Lung (tissue), 12 donors: ENCODE measurements around the gene ETFA. TPM values are rescaled to one million over a fixed set of nuclear protein-coding genes. Genes with fewer than 3 reads are reported as not detected.
A peak's percentile ranks its signal among the peaks of the same experiment; 100 is the strongest.
"Not testable (repeated sequence)": the region's sequence is repeated elsewhere in the genome, so short reads cannot be mapped to it uniquely, and the experiment has no call there.

ENCODE experiments used
- ATAC-seq: fragments of 200-7000 bp; cut with Tn5 transposase; one replicate; pipeline ENCODE4 v1.9.1; 2020; ENCODE audit warnings: moderate number of reproducible peaks; ENCODE audit not compliant: insufficient read depth, low FRiP score
- DNase-seq, 3 donors: peaks; one replicate each; pipeline ENCODE4 v3.0.0-alpha.2; 2013 to 2017
- H3K27ac ChIP-seq, 2 donors: one replicate each; pipeline ENCODE4 v1.5.1; 2013; ENCODE audit warnings: mild to moderate bottlenecking in 2 of 2, moderate library complexity in 2 of 2, control low read depth in 1 of 2, inconsistent platforms in 1 of 2, low read depth in 1 of 2, low read length in 1 of 2
- H3K27me3 ChIP-seq, 3 donors: one replicate each; pipeline ENCODE4 v1.5.1; 2013; ENCODE audit warnings: low read length in 2 of 3; ENCODE audit not compliant: control insufficient read depth in 3 of 3, insufficient read depth in 3 of 3
- H3K36me3 ChIP-seq, 4 donors: one replicate each; pipeline ENCODE4 v1.5.1; 2013; ENCODE audit warnings: low read length in 4 of 4, mild to moderate bottlenecking in 1 of 4, moderate library complexity in 1 of 4; ENCODE audit not compliant: control insufficient read depth in 4 of 4, insufficient read depth in 4 of 4
- H3K4me1 ChIP-seq, 5 donors: one replicate each; pipeline ENCODE4 v1.5.1; 2013; ENCODE audit warnings: low read length in 5 of 5, mild to moderate bottlenecking in 2 of 5, moderate library complexity in 1 of 5; ENCODE audit not compliant: control insufficient read depth in 5 of 5, insufficient read depth in 5 of 5
- H3K4me3 ChIP-seq: one replicate; pipeline ENCODE4 v1.5.1; 2013; ENCODE audit warnings: mild to moderate bottlenecking, control low read depth, moderate library complexity
- H3K9ac ChIP-seq, 2 donors: one replicate each; pipeline ENCODE4 v1.5.1; 2013; ENCODE audit warnings: low read length in 2 of 2, control low read depth in 1 of 2; ENCODE audit not compliant: insufficient read depth in 1 of 2
- H3K9me3 ChIP-seq, 4 donors: one replicate each; pipeline ENCODE4 v1.5.1; 2013; ENCODE audit warnings: low read length in 3 of 4, mild to moderate bottlenecking in 1 of 4, moderate library complexity in 1 of 4; ENCODE audit not compliant: control insufficient read depth in 4 of 4, insufficient read depth in 3 of 4
- CTCF ChIP-seq: IDR thresholded peaks from 2 replicates; pipeline ENCODE4 v1.5.1; 2012; ENCODE audit warnings: mild to moderate bottlenecking; ENCODE audit errors: control extremely low read depth, extremely low read depth
- WGBS, 2 donors: extraction: QIAGEN DNeasy Blood & Tissue Kit; methylation state at CpG; one replicate each; pipeline ENCODE4 v1.1.7; 2013; 5-methylcytosine and 5-hydroxymethylcytosine counted together
- polyA plus RNA-seq, 2 donors: library from polyadenylated mRNA; stranded (reverse); fragments of 200-250 nt; gene quantifications; one replicate each; pipeline ENCODE4 v1.2.1, GENCODE V29; 2013
- total RNA-seq, 2 donors: library from RNA; depleted of rRNA in 1 of 2; stranded (reverse); fragments of >200 nt in 1 of 2; gene quantifications; one replicate each; pipeline ENCODE4 v1.2.1, GENCODE V29; 2014 to 2021
- donor health status: control.
- donor health status: control.
- donor health status: Bipolar disorder and iron deficiency.
- donor health status: healthy.
- donor health status: DM: yes; HTN: yes; CAD: no.

The ETFA gene
- total and polyA plus RNA-seq, 4 donors, result 54.5 to 96.4 (median 83.8) TPM

GRCh38 chr15:76309601-76310330 is 1.5 kb downstream of the ETFA start:
- no peaks in the 10 kb centered on the region for H3K9me3 ChIP-seq
- H3K9ac ChIP-seq, result no peak overlapping the region
- 87% methylated on average over 13 of the region's 13 CpGs for WGBS, 2 donors
- ATAC-seq (no peak), DNase-seq (peak in 2 of 3 donors; percentile 51 to 70)
- no peaks in the 10 kb centered on the region for H3K27me3 ChIP-seq
- H3K36me3 ChIP-seq, result no peaks in the 10 kb centered on the region
- H3K4me3 ChIP-seq, result no peak overlapping the region
- H3K27ac ChIP-seq, result no peak overlapping the region
- H3K4me1 ChIP-seq, result peaks cover 0 to 17% (median 7%) of the 10 kb centered on the region in 5 donors
- no peak for TF ChIP-seq CTCF

GRCh38 chr15:76303909-76304308 is 7.4 kb downstream of the ETFA start:
- H3K36me3 ChIP-seq, result no peaks in the 10 kb centered on the region
- no peak overlapping the region for H3K27ac ChIP-seq
- no peak overlapping the region for H3K4me3 ChIP-seq
- no peak for TF ChIP-seq CTCF
- ATAC-seq (no peak), DNase-seq (no peak)
- no peaks in the 10 kb centered on the region for H3K27me3 ChIP-seq
- H3K9ac ChIP-seq, result no peak overlapping the region
- WGBS, 2 donors, result 86 to 88% methylated on average over 1 of the region's 1 CpG
- H3K9me3 ChIP-seq, result peaks cover 0 to 3% (median 0%) of the 10 kb centered on the region in 4 donors
- peaks cover 0 to 9% (median 0%) of the 10 kb centered on the region in 5 donors for H3K4me1 ChIP-seq

- Histone ChIP-seq H3K9me3 (peaks cover 0 to 3% (median 0%) of the 10 kb centered on the region in 4 donors), H3K27ac (no peak overlapping the region), H3K36me3 (peaks cover 0 to under 1% (median 0%) of the 10 kb centered on the region in 4 donors), H3K4me3 (no peak overlapping the region), H3K4me1 (peaks cover 0 to 3% (median 0%) of the 10 kb centered on the region in 5 donors), H3K9ac (no peak overlapping the region), H3K27me3 (no peaks in the 10 kb centered on the region)
- DNase-seq, result no peak
- WGBS, 2 donors, result 48 to 71% methylated on average over 1 of the region's 1 CpG
- no peak for ATAC-seq
- no peak for TF ChIP-seq CTCF
Observed at GRCh38 chr15:76299786-76300185, 11.5 kb downstream of the ETFA start.

GRCh38 chr15:76298986-76299385 is 12.3 kb downstream of the ETFA start:
- ATAC-seq (no peak), DNase-seq (no peak)
- Histone ChIP-seq H3K9ac (no peak overlapping the region), H3K9me3 (no peaks in the 10 kb centered on the region), H3K4me3 (no peak overlapping the region), H3K27ac (no peak overlapping the region), H3K27me3 (no peaks in the 10 kb centered on the region), H3K4me1 (peaks cover 0 to 3% (median 0%) of the 10 kb centered on the region in 5 donors), H3K36me3 (peaks cover 0 to 2% (median 0%) of the 10 kb centered on the region in 4 donors)
- TF ChIP-seq CTCF, result no peak
- 63 to 66% methylated on average over 3 of the region's 3 CpGs for WGBS, 2 donors

- not testable (repeated sequence) for H3K9me3 ChIP-seq, H3K9ac ChIP-seq, DNase-seq, H3K27me3 ChIP-seq, H3K4me3 ChIP-seq, ATAC-seq, H3K27ac ChIP-seq, H3K36me3 ChIP-seq, H3K4me1 ChIP-seq
- WGBS, 2 donors, result 97 to 100% methylated on average over 4 of the region's 4 CpGs
Observed at GRCh38 chr15:76297951-76298350, 13.3 kb downstream of the ETFA start.
